ENCODE data around the gene TRAPPC2L. TPM values are rescaled to one million over a fixed set of nuclear protein-coding genes. Genes with fewer than 3 reads are reported as not detected.

TRAPPC2L gene
- total RNA-seq, 1 experiment from 2014 or later = 101 TPM

GRCh38 chr16:88843256-88843655 lies 13.7 kb upstream of the TRAPPC2L start:
- POLR2A ChIA-PET (ENCODE audit: unreplicated experiment) = no interaction called here

GRCh38 chr16:88844419-88845036 lies 12.4 kb upstream of the TRAPPC2L start:
- H3K9me2 ChIP-seq (ENCODE audit: insufficient read depth) = no peaks in the 10 kb centered on the region
- no peaks in the 10 kb centered on the region for H3F3A ChIP-seq (ENCODE audit: insufficient read depth, low read depth)
- no peak overlapping the region for H2AFZ ChIP-seq
- no peak overlapping the region for H3K4me3 ChIP-seq
- no peaks in the 10 kb centered on the region for H3K9me3 ChIP-seq (ENCODE audit: insufficient read depth, low read depth)
- no peaks in the 10 kb centered on the region for H4K20me1 ChIP-seq (ENCODE audit: insufficient read depth)
- ChIA-PET CTCF (no interaction called here), POLR2A (ENCODE audit: unreplicated experiment) (no interaction called here)
- no peak overlapping the region for H3K27ac ChIP-seq
- no peak for DNase-seq
- no peaks in the 10 kb centered on the region for H3K79me2 ChIP-seq (ENCODE audit: low read depth)
- H3K27me3 ChIP-seq (ENCODE audit: insufficient read depth, low read depth) = no peaks in the 10 kb centered on the region
- TF ChIP-seq EZH2 (IDR thresholded peaks at IDR 0.05; ENCODE audit: low read depth) (no peak), CTCF (conservative IDR thresholded peaks at IDR 0.05) (no peak)
- no TSS peak for BruUV-seq (replicated peaks)
- no peaks in the 10 kb centered on the region for H3K4me1 ChIP-seq (replicated peaks; ENCODE audit: insufficient read depth)
- no peaks in the 10 kb centered on the region for H3K36me3 ChIP-seq (ENCODE audit: low read depth)
- H3K4me2 ChIP-seq = no peak overlapping the region
- intact Hi-C loops (cut with micrococcal nuclease; ENCODE audit: unreplicated experiment) = no loop called here

More at GRCh38 chr16:88843256-88843655, 13.7 kb upstream of the TRAPPC2L start:
- Histone ChIP-seq H3K36me3 (ENCODE audit: low read depth) (no peaks in the 10 kb centered on the region), H3K4me2 (no peak overlapping the region), H4K20me1 (ENCODE audit: insufficient read depth) (no peaks in the 10 kb centered on the region), H3K4me1 (replicated peaks; ENCODE audit: insufficient read depth) (no peaks in the 10 kb centered on the region), H3K79me2 (ENCODE audit: low read depth) (no peaks in the 10 kb centered on the region), H3K9me2 (ENCODE audit: insufficient read depth) (no peaks in the 10 kb centered on the region), H3K27ac (no peak overlapping the region), H3K27me3 (ENCODE audit: insufficient read depth, low read depth) (no peaks in the 10 kb centered on the region), H2AFZ (no peak overlapping the region), H3K9me3 (ENCODE audit: insufficient read depth, low read depth) (no peaks in the 10 kb centered on the region), H3K4me3 (no peak overlapping the region), H3F3A (ENCODE audit: insufficient read depth, low read depth) (no peaks in the 10 kb centered on the region)
- intact Hi-C loops (cut with micrococcal nuclease; ENCODE audit: unreplicated experiment) = no loop called here
- TF ChIP-seq EZH2 (IDR thresholded peaks at IDR 0.05; ENCODE audit: low read depth) (no peak), CTCF (conservative IDR thresholded peaks at IDR 0.05) (no peak)
- no peak for DNase-seq
- BruUV-seq (replicated peaks) = no TSS peak
- CTCF ChIA-PET = no interaction called here

GRCh38 chr16:88846088-88846487 lies 10.8 kb upstream of the TRAPPC2L start:
- Histone ChIP-seq H3K79me2 (ENCODE audit: low read depth) (no peaks in the 10 kb centered on the region), H3K9me2 (ENCODE audit: insufficient read depth) (no peaks in the 10 kb centered on the region), H3K4me2 (no peak overlapping the region), H3K4me1 (replicated peaks; ENCODE audit: insufficient read depth) (no peaks in the 10 kb centered on the region), H2AFZ (no peak overlapping the region), H3K4me3 (no peak overlapping the region), H3K9me3 (ENCODE audit: insufficient read depth, low read depth) (no peaks in the 10 kb centered on the region), H3K27me3 (ENCODE audit: insufficient read depth, low read depth) (no peaks in the 10 kb centered on the region), H3K36me3 (ENCODE audit: low read depth) (no peaks in the 10 kb centered on the region), H4K20me1 (ENCODE audit: insufficient read depth) (no peaks in the 10 kb centered on the region), H3K27ac (no peak overlapping the region), H3F3A (ENCODE audit: insufficient read depth, low read depth) (no peaks in the 10 kb centered on the region)
- no TSS peak for BruUV-seq (replicated peaks)
- ChIA-PET POLR2A (ENCODE audit: unreplicated experiment) (interaction anchor here (0.6 kb wide), 1 partner anchor 1061 kb away, joined by 7 read pairs; no protein-coding TSS in a partner anchor), CTCF (no interaction called here)
- DNase-seq = no peak
- intact Hi-C loops (cut with micrococcal nuclease; ENCODE audit: unreplicated experiment) = no loop called here
- TF ChIP-seq CTCF (conservative IDR thresholded peaks at IDR 0.05) (no peak), EZH2 (IDR thresholded peaks at IDR 0.05; ENCODE audit: low read depth) (no peak)
